CD4-positive, CD25-positive, alpha-beta regulatory T cell (primary cell): ENCODE measurements around the gene NCK2. TPM values are rescaled to one million over a fixed set of nuclear protein-coding genes. Genes with fewer than 3 reads are reported as not detected.
A peak's percentile ranks its signal among the peaks of the same experiment; 100 is the strongest.

ENCODE experiments used
- ATAC-seq, 2 donors: fragments of 150-1000 bp; cut with Tn5 transposase; one replicate each; pipeline ENCODE4 v1.10.0; 2021; ENCODE audit warnings: low read depth in 2 of 2, moderate number of reproducible peaks in 2 of 2, moderate library complexity in 1 of 2
- DNase-seq, 3 donors: peaks; one replicate each; pipeline versions ENCODE4 v3.0.0 to v3.0.0-alpha.2; 2012 to 2022; ENCODE audit warnings: mixed read lengths in 1 of 3
- H3K27ac ChIP-seq: one replicate; pipeline ENCODE4 v1.7.0; 2013; ENCODE audit warnings: mild to moderate bottlenecking, low read length; ENCODE audit not compliant: insufficient read depth, poor library complexity, severe bottlenecking
- H3K27me3 ChIP-seq: one replicate; pipeline ENCODE4 v1.7.0; 2013; ENCODE audit warnings: low read length; ENCODE audit not compliant: control insufficient read depth, insufficient read depth
- H3K36me3 ChIP-seq: one replicate; pipeline ENCODE4 v1.7.0; 2013; ENCODE audit warnings: mild to moderate bottlenecking, low read length, moderate library complexity; ENCODE audit not compliant: control insufficient read depth, insufficient read depth
- H3K4me1 ChIP-seq: 2 replicates; pipeline ENCODE4 v1.7.0; 2013; ENCODE audit warnings: mild to moderate bottlenecking, low read length; ENCODE audit not compliant: insufficient read depth, control insufficient read depth, poor library complexity, severe bottlenecking
- H3K4me3 ChIP-seq: one replicate; pipeline ENCODE4 v1.7.0; 2013; ENCODE audit warnings: low read depth, mild to moderate bottlenecking, low read length, moderate library complexity
- H3K9me3 ChIP-seq, 2 experiments: 1 replicate in 1 of 2; 2 replicates in 1 of 2; pipeline ENCODE4 v1.7.0; 2013; ENCODE audit warnings: low read length in 2 of 2, mild to moderate bottlenecking in 1 of 2, moderate library complexity in 1 of 2; ENCODE audit not compliant: control insufficient read depth in 2 of 2
- H3K27ac Mint-ChIP-seq, 3 donors: one replicate each; pipeline ENCODE4 v1.8.0; 2020 to 2022; ENCODE audit warnings: mild to moderate bottlenecking in 3 of 3, mixed read lengths in 3 of 3, moderate library complexity in 2 of 3
- H3K27me3 Mint-ChIP-seq: one replicate; pipeline ENCODE4 v1.8.0; 2022; ENCODE audit warnings: mild to moderate bottlenecking, mixed read lengths
- H3K36me3 Mint-ChIP-seq: one replicate; pipeline ENCODE4 v1.8.0; 2020; ENCODE audit warnings: mixed read lengths
- H3K4me1 Mint-ChIP-seq, 4 donors: one replicate each; pipeline ENCODE4 v1.8.0; 2020 to 2022; ENCODE audit warnings: mixed read lengths in 4 of 4, mild to moderate bottlenecking in 1 of 4
- H3K4me3 Mint-ChIP-seq, 4 donors: one replicate each; pipeline ENCODE4 v1.8.0; 2020 to 2022; ENCODE audit warnings: mild to moderate bottlenecking in 4 of 4, mixed read lengths in 4 of 4, moderate library complexity in 3 of 4
- H3K9me3 Mint-ChIP-seq, 7 donors: one replicate each; pipeline ENCODE4 v1.8.0; 2020 to 2022; ENCODE audit warnings: mixed read lengths in 7 of 7, mild to moderate bottlenecking in 3 of 7, moderate library complexity in 2 of 7
- polyA plus RNA-seq, 4 donors: library from polyadenylated mRNA; unstranded; fragments of 300-500 nt; fragmentation: Illumina TruSeq; gene quantifications; one replicate each; pipeline ENCODE4 v1.2.3, GENCODE V29; 2021
- total RNA-seq: library from RNA; stranded (reverse); gene quantifications from one replicate; pipeline ENCODE4 v1.2.3, GENCODE V29; 2022

Gene NCK2
- 167 TPM for total RNA-seq
- polyA plus RNA-seq, result 10 to 100 TPM; 44.8 to 62.3 (median 58.6) TPM

DNA sequence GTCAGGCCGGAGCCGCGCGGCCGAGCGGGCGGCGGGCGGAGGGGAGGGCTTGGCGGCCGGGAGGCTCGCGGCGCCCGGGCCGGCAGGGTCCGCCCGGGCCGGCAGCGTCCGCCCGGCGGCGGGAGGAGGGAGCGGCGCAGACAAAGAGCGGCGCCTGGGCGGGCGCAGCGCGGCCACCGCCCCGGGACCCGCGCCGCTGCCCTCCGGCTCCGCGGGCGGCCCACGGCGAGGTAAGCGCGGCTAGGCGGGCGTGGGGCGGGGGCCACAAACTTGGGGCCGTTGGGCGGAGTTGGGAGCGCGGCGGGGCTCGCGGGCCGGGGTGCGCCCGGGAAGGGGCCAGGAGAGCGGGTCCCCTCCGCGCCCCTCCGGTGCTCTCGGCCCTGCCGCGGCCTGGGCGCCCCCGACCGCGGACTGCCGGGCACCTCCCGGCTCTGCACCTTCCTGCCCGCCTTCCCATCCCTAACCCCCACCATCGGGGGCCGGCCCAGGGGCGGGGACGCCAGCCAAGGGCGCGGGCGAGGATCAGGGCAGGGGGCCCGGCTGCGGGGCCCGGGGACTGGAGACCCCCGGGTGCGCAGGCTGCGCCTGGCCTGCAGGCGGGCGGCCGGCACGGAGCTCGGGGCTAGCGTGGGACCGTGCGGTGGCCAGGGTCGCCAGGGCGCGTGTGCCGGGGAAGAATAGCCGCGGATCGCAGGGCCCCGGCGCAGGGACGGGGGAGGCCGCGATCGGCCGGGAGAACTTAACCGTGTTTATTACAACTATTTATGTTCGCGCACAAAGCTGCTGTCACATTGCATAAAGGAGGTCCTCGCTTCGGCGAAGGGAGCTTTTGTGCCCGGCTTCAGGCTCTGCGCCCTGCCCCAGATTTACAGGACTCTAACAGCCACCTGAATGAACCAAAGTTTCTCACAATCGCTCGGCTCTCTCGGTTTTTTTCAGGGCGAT, at the start of gene NCK2:
NCK2 (plus strand) TSS at position 4 of the 945 bp plus-strand sequence. CDS start 110,152 bp downstream, outside the sequence.
- ATAC-seq, result peak; percentile 10 to 25

GRCh38 chr2:105697781-105698449, 46.8 kb upstream of the NCK2 start:
- Mint-ChIP-seq H3K9me3 (peaks cover 0 to 4% (median 0%) of the 10 kb centered on the region in 7 donors), H3K4me3 (no peak overlapping the region), H3K36me3 (no peaks in the 10 kb centered on the region), H3K27ac (no peak overlapping the region), H3K27me3 (peaks cover 11% of the 10 kb centered on the region), H3K4me1 (peaks cover 0 to 2% (median 0%) of the 10 kb centered on the region in 4 donors)
- no peak overlapping the region for H3K4me3 ChIP-seq
- no peaks in the 10 kb centered on the region for H3K9me3 ChIP-seq
- H3K36me3 ChIP-seq, result no peaks in the 10 kb centered on the region
- no peak overlapping the region for H3K27ac ChIP-seq
- H3K4me1 ChIP-seq, result no peaks in the 10 kb centered on the region
- DNase-seq (no peak), ATAC-seq (no peak)
- peaks cover 7% of the 10 kb centered on the region for H3K27me3 ChIP-seq

More for the DNA sequence above, at the start of gene NCK2:
- peak in 2 of 3 donors; percentile 26 to 56 for DNase-seq
- H3K27me3 Mint-ChIP-seq, result no peaks in the 10 kb centered on the region
- H3K36me3 Mint-ChIP-seq, result peaks cover 21% of the 10 kb centered on the region
- Histone ChIP-seq H3K27me3 (no peaks in the 10 kb centered on the region), H3K9me3 (no peaks in the 10 kb centered on the region), H3K27ac (peak within 1 kb of the TSS; percentile 93), H3K4me1 (peaks cover 77% of the 10 kb centered on the region), H3K4me3 (peak within 1 kb of the TSS; percentile 96), H3K36me3 (peaks cover 7% of the 10 kb centered on the region)
- H3K9me3 Mint-ChIP-seq, result peaks cover 0 to 1% (median 0%) of the 10 kb centered on the region in 7 donors
- peak within 1 kb of the TSS; percentile 96 to 99 (median 98) for H3K4me3 Mint-ChIP-seq
- peaks cover 24 to 79% (median 68%) of the 10 kb centered on the region in 4 donors for H3K4me1 Mint-ChIP-seq
- H3K27ac Mint-ChIP-seq, result peak within 1 kb of the TSS; percentile 95 to 100 (median 99)

DNA sequence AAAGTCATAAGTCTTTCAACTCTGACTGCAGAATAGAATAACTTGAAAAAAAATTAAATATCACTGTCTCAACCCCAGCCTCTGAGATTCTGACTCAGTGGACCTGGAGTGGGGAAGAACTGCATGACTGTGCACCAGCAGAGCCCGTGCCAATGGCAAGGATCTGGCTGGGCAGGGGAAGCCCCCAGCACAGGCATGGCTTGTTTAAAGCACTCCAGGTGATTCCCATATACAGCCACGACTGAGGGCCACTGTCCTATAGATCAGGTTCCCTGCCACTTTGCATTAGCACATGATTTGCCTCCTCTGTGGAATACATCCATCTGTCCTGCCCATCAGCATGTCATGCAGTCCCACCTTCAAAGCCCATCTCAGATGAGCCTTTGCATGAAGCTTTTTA, 45.9 kb upstream of the NCK2 start:
- Histone ChIP-seq H3K27me3 (peaks cover 8% of the 10 kb centered on the region), H3K27ac (no peak overlapping the region), H3K9me3 (no peaks in the 10 kb centered on the region), H3K36me3 (no peaks in the 10 kb centered on the region), H3K4me1 (no peaks in the 10 kb centered on the region), H3K4me3 (no peak overlapping the region)
- ATAC-seq, result no peak
- Mint-ChIP-seq H3K27me3 (peaks cover 19% of the 10 kb centered on the region), H3K27ac (no peak overlapping the region), H3K9me3 (peaks cover 0 to 4% (median 0%) of the 10 kb centered on the region in 7 donors), H3K4me3 (peak overlapping the region in 1 of 4 donors; percentile 5), H3K36me3 (no peaks in the 10 kb centered on the region), H3K4me1 (peaks cover 0 to 2% (median 0%) of the 10 kb centered on the region in 4 donors)
- no peak for DNase-seq

- ATAC-seq (no peak), DNase-seq (no peak)
- no peak overlapping the region for H3K4me3 Mint-ChIP-seq
- H3K9me3 Mint-ChIP-seq, result peaks cover 0 to 4% (median 0%) of the 10 kb centered on the region in 7 donors
- H3K36me3 Mint-ChIP-seq, result no peaks in the 10 kb centered on the region
- Histone ChIP-seq H3K9me3 (no peaks in the 10 kb centered on the region), H3K27me3 (peaks cover 13% of the 10 kb centered on the region), H3K4me1 (no peaks in the 10 kb centered on the region), H3K27ac (no peak overlapping the region), H3K36me3 (no peaks in the 10 kb centered on the region), H3K4me3 (no peak overlapping the region)
- H3K27ac Mint-ChIP-seq, result no peak overlapping the region
- peaks cover 0 to 2% (median 0%) of the 10 kb centered on the region in 4 donors for H3K4me1 Mint-ChIP-seq
- peaks cover 36% of the 10 kb centered on the region for H3K27me3 Mint-ChIP-seq
Observed at GRCh38 chr2:105701042-105701441, 43.7 kb upstream of the NCK2 start.

DNA sequence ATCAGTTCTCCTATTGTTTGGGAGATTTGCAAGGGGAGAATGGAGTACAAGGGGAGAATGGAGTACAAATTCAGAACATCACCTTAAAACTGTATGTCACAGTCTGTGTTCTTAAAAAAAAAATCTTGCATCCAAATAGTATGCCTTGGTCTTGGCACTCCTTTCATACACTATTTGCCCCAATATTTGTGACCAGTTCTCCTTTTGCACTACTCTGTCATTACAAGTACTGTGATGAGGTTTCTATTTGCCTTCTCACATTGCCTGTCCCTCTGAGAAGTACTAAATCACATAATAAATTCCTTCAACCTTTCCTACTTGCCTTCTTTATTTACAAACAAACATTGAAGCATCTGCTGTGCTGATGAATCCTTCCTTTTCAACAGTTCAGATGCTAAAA, 36.0 kb upstream of the NCK2 start:
- Histone ChIP-seq H3K36me3 (no peaks in the 10 kb centered on the region), H3K27ac (no peak overlapping the region), H3K4me1 (no peaks in the 10 kb centered on the region), H3K27me3 (peaks cover 5% of the 10 kb centered on the region), H3K9me3 (no peaks in the 10 kb centered on the region), H3K4me3 (no peak overlapping the region)
- H3K27me3 Mint-ChIP-seq, result peaks cover 40% of the 10 kb centered on the region
- H3K4me1 Mint-ChIP-seq, result peaks cover 0 to 4% (median under 1%) of the 10 kb centered on the region in 4 donors
- H3K9me3 Mint-ChIP-seq, result peaks cover 0 to 2% (median 0%) of the 10 kb centered on the region in 7 donors
- H3K4me3 Mint-ChIP-seq, result no peak overlapping the region
- ATAC-seq (no peak), DNase-seq (no peak)
- H3K36me3 Mint-ChIP-seq, result no peaks in the 10 kb centered on the region
- peak overlapping the region in 1 of 3 donors; percentile 40 for H3K27ac Mint-ChIP-seq

- no peak overlapping the region for H3K4me3 Mint-ChIP-seq
- no peak overlapping the region for H3K27ac Mint-ChIP-seq
- H3K36me3 Mint-ChIP-seq, result no peaks in the 10 kb centered on the region
- Histone ChIP-seq H3K9me3 (no peaks in the 10 kb centered on the region), H3K36me3 (no peaks in the 10 kb centered on the region), H3K4me3 (no peak overlapping the region), H3K27me3 (no peaks in the 10 kb centered on the region), H3K4me1 (no peaks in the 10 kb centered on the region), H3K27ac (no peak overlapping the region)
- H3K27me3 Mint-ChIP-seq, result peaks cover 25% of the 10 kb centered on the region
- peaks cover 0 to 3% (median 0%) of the 10 kb centered on the region in 7 donors for H3K9me3 Mint-ChIP-seq
- no peak for DNase-seq
- ATAC-seq, result no peak
- H3K4me1 Mint-ChIP-seq, result peaks cover 0 to 4% (median under 1%) of the 10 kb centered on the region in 4 donors
Observed at GRCh38 chr2:105711394-105711793, 33.3 kb upstream of the NCK2 start.

DNA sequence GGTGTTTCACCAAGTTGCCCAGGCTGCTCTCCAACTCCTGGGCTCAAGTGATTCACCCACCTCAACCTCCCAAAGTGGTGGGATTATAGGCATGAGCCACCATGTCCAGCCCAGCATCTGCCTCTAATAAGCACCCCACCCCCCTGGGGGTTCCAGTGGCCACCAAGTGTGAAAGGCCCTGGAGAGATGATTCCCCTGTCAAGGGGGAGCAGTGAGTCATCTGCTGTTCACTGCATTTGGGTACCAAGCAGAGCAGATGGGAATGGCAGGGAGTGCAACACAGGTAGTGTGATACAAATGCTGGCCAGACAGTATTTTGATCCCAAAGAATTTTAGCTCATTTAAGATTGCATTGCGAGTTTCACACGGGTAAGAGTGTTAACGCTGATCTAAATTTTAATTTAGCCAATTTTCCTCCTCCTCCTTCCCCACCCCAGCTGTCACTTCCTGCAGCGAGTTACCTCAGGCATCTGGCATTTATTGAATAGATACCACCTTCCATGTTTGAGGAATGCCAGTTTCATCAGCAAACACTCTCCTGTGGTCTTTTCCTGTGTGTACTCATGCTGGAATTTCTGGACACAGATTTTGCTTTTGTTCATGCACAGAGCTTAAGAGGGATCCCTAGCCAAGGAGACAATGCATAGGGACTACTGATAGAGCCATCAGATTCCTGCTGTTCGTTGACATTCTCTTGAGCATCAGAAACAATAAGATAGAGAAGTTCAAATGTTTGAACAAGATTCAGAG, 32.4 kb upstream of the NCK2 start:
- Histone ChIP-seq H3K27me3 (no peaks in the 10 kb centered on the region), H3K9me3 (no peaks in the 10 kb centered on the region), H3K4me1 (no peaks in the 10 kb centered on the region), H3K36me3 (no peaks in the 10 kb centered on the region), H3K27ac (no peak overlapping the region), H3K4me3 (no peak overlapping the region)
- Mint-ChIP-seq H3K4me1 (peaks cover 0 to 7% (median 2%) of the 10 kb centered on the region in 4 donors), H3K9me3 (peaks cover 0 to 4% (median 0%) of the 10 kb centered on the region in 7 donors), H3K4me3 (no peak overlapping the region), H3K36me3 (no peaks in the 10 kb centered on the region), H3K27me3 (peaks cover 27% of the 10 kb centered on the region), H3K27ac (peak overlapping the region in 1 of 3 donors; percentile 6)
- ATAC-seq (no peak), DNase-seq (no peak)
